GM20431 (cell line): ENCODE results near the gene HOXA7.

Experiments used
- in situ Hi-C: fragments of 300-500 bp; cut with MseI, MboI; formaldehyde crosslinking; loops from one replicate; pipeline ENCODE4 v1.15.0; 2020; ENCODE audit warnings: low sequenced_read_pairs; ENCODE audit not compliant: unreplicated experiment

Gene HOXA7

GRCh38 chr7:27126596-27127327 lies 29.7 kb downstream of the HOXA7 start:
- in situ Hi-C loops: no loop called here

GRCh38 chr7:27125986-27126394 lies 30.5 kb downstream of the HOXA7 start:
- in situ Hi-C loops: no loop called here

- in situ Hi-C loops: no loop called here
Observed at GRCh38 chr7:27124902-27125689, 31.4 kb downstream of the HOXA7 start.

- in situ Hi-C loops: no loop called here
Observed at GRCh38 chr7:27124096-27124901, 32.2 kb downstream of the HOXA7 start.

- in situ Hi-C loops: no loop called here
Observed at GRCh38 chr7:27123477-27124053, 32.9 kb downstream of the HOXA7 start.

- in situ Hi-C loops: no loop called here
Observed at GRCh38 chr7:27123007-27123476, 33.4 kb downstream of the HOXA7 start.

- in situ Hi-C loops: no loop called here
Observed at GRCh38 chr7:27122077-27122910, 34.2 kb downstream of the HOXA7 start.

GRCh38 chr7:27121684-27122076 lies 34.8 kb downstream of the HOXA7 start:
- in situ Hi-C loops: no loop called here

GRCh38 chr7:27119412-27119911 lies 37.0 kb downstream of the HOXA7 start:
- in situ Hi-C loops: no loop called here

- in situ Hi-C loops: no loop called here
Observed at GRCh38 chr7:27118580-27118979, 37.9 kb downstream of the HOXA7 start.

- in situ Hi-C loops: no loop called here
Observed at GRCh38 chr7:27117887-27118491, 38.5 kb downstream of the HOXA7 start.

GRCh38 chr7:27116962-27117886 lies 39.3 kb downstream of the HOXA7 start:
- in situ Hi-C loops: no loop called here

- in situ Hi-C loops: no loop called here
Observed at GRCh38 chr7:27116031-27116961, 40.2 kb downstream of the HOXA7 start.

- in situ Hi-C loops: no loop called here
Observed at GRCh38 chr7:27115221-27116026, 41.1 kb downstream of the HOXA7 start.

GRCh38 chr7:27114881-27115220 lies 41.6 kb downstream of the HOXA7 start:
- in situ Hi-C loops: no loop called here
